Bone marrow (tissue), 2 donors: ENCODE data around the gene SETBP1.

Experiments
- DNase-seq, 2 donors: peaks; one replicate each; lab custom pipeline; 2025; lab: John Stamatoyannopoulos, UW

SETBP1 gene

GRCh38 chr18:44759925-44760342 lies 79.2 kb downstream of the SETBP1 start:
- no peak for DNase-seq

- no peak for DNase-seq
Measured at GRCh38 chr18:44761812-44762211, 81.1 kb downstream of the SETBP1 start.

GRCh38 chr18:44763327-44763726 lies 82.6 kb downstream of the SETBP1 start:
- DNase-seq, result no peak

GRCh38 chr18:44764863-44765262 lies 84.2 kb downstream of the SETBP1 start:
- DNase-seq, result no peak

- no peak for DNase-seq
Measured at GRCh38 chr18:44765456-44765855, 84.8 kb downstream of the SETBP1 start.

- no peak for DNase-seq
Measured at GRCh38 chr18:44766450-44766849, 85.8 kb downstream of the SETBP1 start.

GRCh38 chr18:44767807-44768206 lies 87.1 kb downstream of the SETBP1 start:
- no peak for DNase-seq

GRCh38 chr18:44770641-44771040 lies 90.0 kb downstream of the SETBP1 start:
- DNase-seq, result no peak

- DNase-seq, result no peak
Measured at GRCh38 chr18:44771572-44771955, 90.9 kb downstream of the SETBP1 start.

GRCh38 chr18:44771956-44772917 lies 91.5 kb downstream of the SETBP1 start:
- DNase-seq, result peak in 1 of 2 donors; percentile 1

- no peak for DNase-seq
Measured at GRCh38 chr18:44773640-44774155, 93.0 kb downstream of the SETBP1 start.

GRCh38 chr18:44774191-44774590 lies 93.5 kb downstream of the SETBP1 start:
- no peak for DNase-seq

- no peak for DNase-seq
Measured at GRCh38 chr18:44777457-44778192, 96.9 kb downstream of the SETBP1 start.

GRCh38 chr18:44778788-44779187 lies 98.1 kb downstream of the SETBP1 start:
- DNase-seq, result no peak

- no peak for DNase-seq
Measured at GRCh38 chr18:44779753-44780292, 99.1 kb downstream of the SETBP1 start.

GRCh38 chr18:44781886-44782285 lies 101.2 kb downstream of the SETBP1 start:
- no peak for DNase-seq

- no peak for DNase-seq
Measured at GRCh38 chr18:44782617-44783016, 101.9 kb downstream of the SETBP1 start.

GRCh38 chr18:44783371-44783770 lies 102.7 kb downstream of the SETBP1 start:
- no peak for DNase-seq

- no peak for DNase-seq
Measured at GRCh38 chr18:44786257-44786656, 105.6 kb downstream of the SETBP1 start.

- DNase-seq, result no peak
Measured at GRCh38 chr18:44786688-44787087, 106.0 kb downstream of the SETBP1 start.

GRCh38 chr18:44788334-44788733 lies 107.6 kb downstream of the SETBP1 start:
- no peak for DNase-seq

GRCh38 chr18:44789710-44790109 lies 109.0 kb downstream of the SETBP1 start:
- no peak for DNase-seq

GRCh38 chr18:44790860-44791259 lies 110.2 kb downstream of the SETBP1 start:
- no peak for DNase-seq
